Activated CD8-positive, alpha-beta memory T cell treated with anti-CD3 and anti-CD28 coated beads for 24 hours (primary cell): ENCODE results near the gene GEMIN7.

Experiments used
- DNase-seq: peaks from one replicate; pipeline ENCODE4 v3.0.0-alpha.2; 2020

Gene GEMIN7

DNA sequence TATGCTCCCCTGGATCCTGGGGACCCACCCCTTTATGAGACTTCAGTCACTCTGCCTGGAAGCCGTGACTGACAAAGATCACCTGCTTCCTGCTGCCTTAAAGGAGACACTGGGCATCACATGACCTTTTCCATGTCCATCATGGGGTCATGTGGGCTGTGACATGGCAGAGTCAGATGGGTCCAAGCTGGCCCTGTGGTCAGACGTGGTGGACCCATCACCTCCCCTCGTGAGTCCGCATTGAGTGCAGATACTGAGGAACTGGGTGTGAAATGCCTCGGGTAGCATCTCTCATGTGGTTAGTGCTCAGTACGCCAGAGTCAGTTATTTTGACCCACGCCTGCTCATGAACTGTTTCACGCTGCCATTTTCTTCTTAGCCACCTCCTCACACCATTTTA lies 54.6 kb downstream of the GEMIN7 start:
- DNase-seq = no peak

DNA sequence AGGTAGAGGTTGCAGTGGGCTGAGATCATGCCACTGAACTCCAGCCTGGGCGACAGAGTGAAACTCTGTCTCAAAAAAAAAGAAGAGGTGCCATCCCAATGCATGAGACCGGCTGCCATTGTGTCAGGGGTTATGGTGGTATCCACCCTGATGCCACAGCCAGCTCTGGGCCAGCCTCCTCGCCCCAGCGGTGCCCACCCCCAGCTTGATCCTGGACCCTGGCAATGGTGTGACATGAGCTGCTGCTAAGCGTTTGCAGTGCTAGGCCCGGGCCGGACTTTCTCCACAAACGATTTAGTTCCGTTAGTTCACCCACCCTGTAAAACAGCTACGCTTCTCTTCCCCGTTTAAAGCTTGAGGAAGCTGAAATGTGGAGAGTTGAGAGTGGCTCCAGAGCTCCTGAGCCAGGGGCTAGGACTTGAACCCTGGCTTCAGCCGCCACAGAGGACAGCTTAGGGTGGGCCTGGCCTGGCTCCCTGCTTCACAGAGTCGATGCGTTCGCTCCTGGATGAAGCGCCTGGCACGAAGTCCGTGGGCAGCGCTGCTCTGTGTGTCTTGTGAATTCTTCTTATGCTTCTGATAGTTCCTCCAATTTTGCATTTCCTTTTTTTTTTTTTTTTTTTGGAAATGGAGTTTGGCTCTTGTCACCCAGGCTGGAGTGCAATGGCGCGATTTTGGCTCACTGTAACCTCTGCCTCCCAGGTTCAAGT lies 56.3 kb downstream of the GEMIN7 start:
- no peak for DNase-seq

DNA sequence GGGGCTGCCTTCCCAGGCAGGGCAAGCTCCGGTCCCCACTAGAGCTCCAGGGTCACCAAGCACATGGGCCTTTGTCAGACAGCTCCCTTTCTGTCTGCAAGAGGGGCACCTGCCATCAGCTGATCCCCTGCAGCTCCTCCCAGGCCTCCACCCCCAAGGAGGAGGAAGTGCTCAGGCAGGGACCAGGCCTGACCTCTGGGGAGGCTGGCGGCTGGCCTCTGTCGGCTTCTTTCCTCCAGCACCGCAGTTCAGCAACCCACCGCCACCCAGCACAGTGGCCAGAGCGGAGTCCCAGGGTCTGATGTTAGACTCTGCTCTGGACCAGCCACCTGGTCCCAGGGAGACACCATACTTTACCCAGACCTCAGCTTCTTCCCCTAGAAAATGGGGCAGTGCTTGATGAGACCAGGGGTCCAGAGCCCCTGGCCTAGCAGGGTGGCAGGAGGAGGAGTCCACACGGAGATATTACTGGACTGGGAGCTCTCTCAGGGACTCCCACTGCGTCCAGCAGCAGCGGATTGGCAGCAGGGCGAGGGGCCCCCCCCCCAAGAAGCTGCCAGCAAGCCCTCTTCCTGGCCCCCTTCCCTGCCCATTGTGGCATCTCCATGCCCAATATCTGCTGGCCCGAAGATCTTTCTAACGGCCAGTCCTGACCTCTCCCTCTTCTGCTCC lies 57.6 kb downstream of the GEMIN7 start:
- DNase-seq = no peak

DNA sequence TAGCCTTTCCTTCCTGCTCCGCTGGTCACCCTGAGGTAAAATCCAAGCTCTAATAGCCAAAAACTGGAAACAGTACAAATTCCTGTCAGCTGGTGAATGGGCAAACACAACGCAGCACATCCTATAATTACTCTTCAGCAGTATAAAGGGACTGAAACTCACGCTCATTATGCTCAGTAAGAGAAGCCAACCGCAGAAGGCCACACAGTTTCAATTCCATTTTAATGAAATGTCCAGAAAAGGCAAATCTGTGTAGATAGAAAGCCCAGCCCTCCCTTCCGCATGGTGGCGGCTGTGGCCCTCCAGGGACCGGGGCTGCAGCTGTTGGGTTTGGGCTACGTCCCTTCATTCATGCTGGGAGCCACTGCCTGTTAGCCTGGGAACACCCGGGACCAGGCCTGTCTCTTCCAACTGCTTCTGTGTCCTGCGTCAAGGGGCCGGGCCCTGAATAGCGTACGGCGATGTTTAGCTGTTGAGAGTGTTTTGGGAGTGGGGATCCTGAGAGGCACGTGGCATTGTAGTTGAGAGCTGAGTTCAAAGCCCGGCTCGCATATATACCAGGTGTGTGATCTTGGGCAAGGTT lies 58.2 kb downstream of the GEMIN7 start:
- no peak for DNase-seq

DNA sequence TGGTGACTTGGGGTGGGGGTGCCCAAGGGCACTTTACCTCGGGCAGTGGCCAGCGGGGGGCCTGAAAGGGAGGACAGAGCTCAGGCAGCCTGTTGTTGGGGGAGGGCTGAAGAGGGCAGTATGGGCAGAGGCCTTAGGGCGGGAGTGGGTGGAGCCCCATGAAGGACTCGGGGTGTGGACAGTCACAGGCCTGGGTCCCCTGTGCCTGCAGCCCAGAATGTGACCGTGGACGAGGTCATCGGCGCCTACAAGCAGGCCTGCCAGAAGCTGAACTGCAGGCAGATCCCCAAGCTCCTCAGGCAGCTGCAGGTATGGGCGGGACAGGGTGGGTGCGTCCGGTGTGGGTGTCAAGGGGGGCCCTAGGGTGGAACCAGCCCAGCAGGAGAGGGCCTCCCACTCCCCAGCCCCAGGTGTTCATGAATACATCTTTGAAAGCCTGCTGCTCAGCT lies 59.3 kb downstream of the GEMIN7 start:
- DNase-seq = no peak

DNA sequence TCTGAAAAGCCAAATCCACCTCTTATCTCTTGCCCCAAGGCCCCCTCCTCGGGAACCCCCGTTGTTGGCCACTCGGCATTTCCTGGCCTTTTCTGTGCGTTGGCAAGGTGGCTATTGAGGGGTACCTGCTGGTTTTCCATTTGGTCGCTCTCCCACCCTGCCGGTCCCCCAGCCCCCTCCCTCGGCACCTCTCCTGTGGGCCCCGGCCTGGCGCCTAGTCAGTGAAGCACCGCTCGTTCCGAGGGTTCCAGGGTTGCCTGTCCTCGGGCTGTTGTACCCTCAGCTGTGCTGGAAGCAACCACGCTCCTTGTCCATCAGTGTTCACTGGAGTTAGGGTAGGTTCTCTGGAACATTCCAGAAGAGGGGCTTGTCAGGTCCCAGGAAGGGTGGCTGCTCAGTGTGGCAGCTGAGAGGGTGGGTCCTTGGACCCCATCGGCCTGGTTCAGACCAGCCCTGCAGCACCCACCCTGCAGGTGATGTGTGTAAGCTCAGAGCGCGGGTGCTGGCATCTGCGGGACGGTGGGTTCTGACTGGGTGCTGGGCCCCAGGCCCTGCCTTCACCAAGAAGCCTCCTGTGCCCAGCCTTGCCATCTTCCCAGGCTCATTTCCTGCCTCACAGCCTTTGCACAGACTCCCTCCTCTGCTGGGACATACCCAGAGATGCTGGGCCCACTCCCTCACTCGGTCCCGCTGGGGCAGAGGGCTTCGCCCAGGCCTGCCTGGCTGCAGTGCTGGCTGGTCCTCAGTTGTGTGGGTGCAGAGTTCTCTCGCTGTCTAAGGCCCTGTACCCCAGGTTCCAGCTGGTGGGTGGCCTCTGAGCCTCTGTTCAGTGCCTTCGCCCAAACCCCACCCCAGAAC lies 60.5 kb downstream of the GEMIN7 start:
- no peak for DNase-seq

DNA sequence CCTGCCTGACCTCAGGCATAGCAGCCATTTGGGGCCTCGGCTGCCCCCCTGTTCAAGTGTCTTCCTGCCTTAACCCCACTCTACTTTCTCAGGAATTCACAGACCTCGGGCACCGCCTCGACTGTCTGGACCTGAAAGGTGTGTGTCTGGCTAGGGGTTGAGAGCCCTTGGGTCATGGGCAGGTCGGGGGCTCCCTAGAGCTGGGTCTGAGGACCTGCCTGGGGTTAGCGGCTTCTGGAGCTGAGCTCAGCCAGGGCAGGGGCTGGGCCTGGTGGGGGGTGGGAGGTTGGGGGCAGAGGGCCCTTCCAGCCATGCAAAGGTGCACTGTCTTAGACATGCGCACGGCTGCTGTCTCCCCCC lies 61.1 kb downstream of the GEMIN7 start:
- DNase-seq = no peak

DNA sequence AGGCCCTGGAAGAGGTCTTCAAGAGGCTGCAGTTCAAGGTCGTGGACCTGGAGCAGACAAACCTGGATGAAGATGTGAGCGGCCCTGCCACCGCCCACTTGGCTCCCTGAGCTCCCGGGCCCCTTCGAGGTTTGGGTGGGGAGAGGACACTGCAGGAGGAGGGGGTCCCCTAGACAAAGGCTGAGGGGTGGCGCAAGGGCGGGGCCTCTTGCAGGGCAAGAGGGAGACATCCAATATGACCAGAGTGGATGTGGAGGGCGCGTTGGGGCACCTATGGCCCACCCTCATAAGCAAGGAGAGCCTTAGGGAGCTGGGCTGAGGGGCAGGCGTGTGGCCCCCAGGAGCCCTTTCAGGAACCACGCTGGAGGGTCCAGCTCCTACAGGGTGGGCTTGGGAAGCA lies 61.5 kb downstream of the GEMIN7 start:
- DNase-seq = no peak
